ENCODE measurements around the gene CIPC. TPM values are rescaled to one million over a fixed set of nuclear protein-coding genes. Genes with fewer than 3 reads are reported as not detected.

CIPC gene
- total and polyA plus RNA-seq, 4 donors: 6.4 to 32.0 (median 18.6) TPM

DNA sequence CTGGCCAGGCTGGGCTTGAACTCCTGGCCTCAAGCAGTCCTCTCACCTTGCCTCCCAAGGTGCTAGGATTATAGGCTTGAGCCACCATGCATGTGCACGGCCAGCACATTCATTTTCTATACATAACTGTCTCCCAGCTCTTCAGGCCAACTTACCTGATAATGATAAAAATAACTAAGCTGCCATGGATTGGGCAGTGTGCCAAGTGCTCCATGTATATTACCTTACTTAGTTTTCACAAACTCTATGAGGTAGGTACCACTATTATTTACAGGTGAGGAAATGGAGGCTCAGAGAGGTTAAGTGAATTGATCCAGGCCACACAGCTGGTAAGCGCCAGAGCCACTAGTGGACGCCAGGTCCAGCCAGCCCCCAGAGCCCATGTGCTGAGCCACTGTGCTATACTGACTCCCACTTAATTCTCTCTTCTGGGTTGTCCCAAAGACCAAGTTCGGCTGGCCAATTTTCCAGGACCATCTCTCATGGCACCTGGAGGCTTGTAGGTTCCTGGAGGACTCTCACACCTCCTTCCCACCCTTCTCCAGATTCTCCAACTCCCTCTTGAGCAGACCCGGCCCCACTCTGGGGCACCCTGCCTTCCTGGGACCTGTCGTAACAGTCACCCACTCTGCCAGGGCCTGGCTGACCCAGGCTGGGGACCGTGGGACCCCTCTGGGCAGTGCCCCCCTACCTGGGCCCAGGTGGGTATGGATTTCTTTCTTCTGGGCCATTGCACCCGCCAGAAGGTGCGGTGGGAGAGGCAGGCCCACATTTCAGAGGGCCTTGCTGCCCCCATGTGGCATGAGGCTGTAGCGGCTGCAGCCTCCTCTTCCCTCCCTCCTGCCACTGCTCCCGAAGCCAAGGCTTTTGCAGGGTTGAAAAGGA, 30.2 kb upstream of the CIPC start:
- peaks cover 0 to 23% (median 0%) of the 10 kb centered on the region in 5 donors for H3K4me1 ChIP-seq (ENCODE audit: control insufficient read depth in 5 of 5, insufficient read depth in 5 of 5, low read length in 5 of 5)
- TF ChIP-seq, protein P1, sequence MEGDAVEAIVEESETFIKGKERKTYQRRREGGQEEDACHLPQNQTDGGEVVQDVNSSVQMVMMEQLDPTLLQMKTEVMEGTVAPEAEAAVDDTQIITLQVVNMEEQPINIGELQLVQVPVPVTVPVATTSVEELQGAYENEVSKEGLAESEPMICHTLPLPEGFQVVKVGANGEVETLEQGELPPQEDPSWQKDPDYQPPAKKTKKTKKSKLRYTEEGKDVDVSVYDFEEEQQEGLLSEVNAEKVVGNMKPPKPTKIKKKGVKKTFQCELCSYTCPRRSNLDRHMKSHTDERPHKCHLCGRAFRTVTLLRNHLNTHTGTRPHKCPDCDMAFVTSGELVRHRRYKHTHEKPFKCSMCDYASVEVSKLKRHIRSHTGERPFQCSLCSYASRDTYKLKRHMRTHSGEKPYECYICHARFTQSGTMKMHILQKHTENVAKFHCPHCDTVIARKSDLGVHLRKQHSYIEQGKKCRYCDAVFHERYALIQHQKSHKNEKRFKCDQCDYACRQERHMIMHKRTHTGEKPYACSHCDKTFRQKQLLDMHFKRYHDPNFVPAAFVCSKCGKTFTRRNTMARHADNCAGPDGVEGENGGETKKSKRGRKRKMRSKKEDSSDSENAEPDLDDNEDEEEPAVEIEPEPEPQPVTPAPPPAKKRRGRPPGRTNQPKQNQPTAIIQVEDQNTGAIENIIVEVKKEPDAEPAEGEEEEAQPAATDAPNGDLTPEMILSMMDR (IDR thresholded peaks at IDR 0.05; ENCODE audit: control extremely low read depth, extremely low read depth): peak; percentile 87
- H3K9ac ChIP-seq (ENCODE audit: insufficient read depth in 1 of 2, low read length in 2 of 2): no peak overlapping the region
- ATAC-seq (ENCODE audit: insufficient read depth, low FRiP score) (peak; percentile 68), DNase-seq (peak; percentile 76 to 79 (median 77))
- no peaks in the 10 kb centered on the region for H3K27me3 ChIP-seq (ENCODE audit: control insufficient read depth in 3 of 3, insufficient read depth in 3 of 3, low read length in 2 of 3)
- no peak overlapping the region for H3K4me3 ChIP-seq
- H3K36me3 ChIP-seq (ENCODE audit: control insufficient read depth in 4 of 4, insufficient read depth in 4 of 4, low read length in 4 of 4): no peaks in the 10 kb centered on the region
- no peak overlapping the region for H3K27ac ChIP-seq (ENCODE audit: low read depth in 1 of 2, low read length in 1 of 2)
- WGBS, 2 donors: 45 to 55% methylated on average over 11 of the region's 11 CpGs
- H3K9me3 ChIP-seq (ENCODE audit: control insufficient read depth in 4 of 4, insufficient read depth in 3 of 4, low read length in 3 of 4): no peaks in the 10 kb centered on the region

DNA sequence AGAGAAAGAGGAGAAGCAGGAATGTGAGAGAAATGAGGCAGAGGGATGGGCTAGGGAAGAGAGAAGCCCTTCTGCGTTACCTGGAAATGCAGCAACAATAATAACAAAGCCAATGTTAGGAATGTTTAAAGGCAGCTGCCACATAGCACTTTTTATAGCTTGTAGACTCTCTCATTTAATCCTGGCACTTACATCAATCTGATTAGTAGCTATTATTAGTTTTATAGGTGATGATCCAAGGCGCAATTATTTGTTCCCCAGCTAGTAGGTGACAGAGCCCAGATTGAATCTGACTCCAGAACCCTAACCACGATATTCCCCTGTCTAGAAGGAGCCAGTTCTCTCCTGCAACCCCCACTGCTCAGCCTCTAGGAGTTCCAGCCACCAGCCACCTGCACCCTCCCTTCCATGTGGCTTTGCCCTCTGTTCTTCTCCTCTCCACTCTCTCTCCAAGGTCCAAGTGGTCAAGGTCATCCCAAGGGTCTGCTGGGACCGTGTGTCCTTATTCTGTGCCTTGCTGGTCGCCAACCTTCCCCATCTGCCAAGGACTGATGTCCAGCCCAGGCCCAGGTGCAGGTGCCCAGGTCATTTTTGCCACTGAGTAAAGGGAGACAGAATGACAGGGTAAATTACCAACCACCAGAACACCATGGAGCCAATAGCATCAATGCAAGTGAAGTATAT, 29.4 kb upstream of the CIPC start:
- DNase-seq (no peak), ATAC-seq (ENCODE audit: insufficient read depth, low FRiP score) (no peak)
- Histone ChIP-seq H3K27me3 (ENCODE audit: control insufficient read depth in 3 of 3, insufficient read depth in 3 of 3, low read length in 2 of 3) (no peaks in the 10 kb centered on the region), H3K36me3 (ENCODE audit: control insufficient read depth in 4 of 4, insufficient read depth in 4 of 4, low read length in 4 of 4) (no peaks in the 10 kb centered on the region), H3K27ac (ENCODE audit: low read depth in 1 of 2, low read length in 1 of 2) (no peak overlapping the region), H3K4me1 (ENCODE audit: control insufficient read depth in 5 of 5, insufficient read depth in 5 of 5, low read length in 5 of 5) (peaks cover 0 to 23% (median 0%) of the 10 kb centered on the region in 5 donors), H3K4me3 (no peak overlapping the region), H3K9me3 (ENCODE audit: control insufficient read depth in 4 of 4, insufficient read depth in 3 of 4, low read length in 3 of 4) (no peaks in the 10 kb centered on the region), H3K9ac (ENCODE audit: insufficient read depth in 1 of 2, low read length in 2 of 2) (no peak overlapping the region)
- TF ChIP-seq, protein P1 (IDR thresholded peaks at IDR 0.05; ENCODE audit: control extremely low read depth, extremely low read depth): no peak
- 69 to 77% methylated on average over 5 of the region's 5 CpGs for WGBS, 2 donors

DNA sequence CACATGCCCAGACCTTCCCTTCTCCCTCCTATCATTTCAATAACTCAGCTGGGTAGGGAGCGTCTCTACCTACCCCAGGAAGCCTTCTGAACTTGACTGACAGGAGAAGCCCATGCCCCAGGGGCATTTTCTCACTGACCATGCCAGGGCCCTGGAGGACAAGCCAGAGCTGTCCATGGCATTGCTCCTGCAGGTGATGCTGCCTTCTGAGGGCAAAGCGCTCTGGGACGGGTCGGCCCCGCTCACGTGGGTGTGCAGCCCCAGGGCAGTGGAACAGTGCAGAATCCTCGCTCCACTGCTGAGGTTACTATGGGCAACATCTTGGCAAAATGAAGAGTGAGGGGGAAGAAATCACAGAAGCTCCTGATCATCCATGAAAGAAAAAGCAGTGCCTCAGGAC, 28.5 kb upstream of the CIPC start:
- DNase-seq (no peak), ATAC-seq (ENCODE audit: insufficient read depth, low FRiP score) (no peak)
- 90 to 93% methylated on average over 7 of the region's 7 CpGs for WGBS, 2 donors
- Histone ChIP-seq H3K4me3 (no peak overlapping the region), H3K27me3 (ENCODE audit: control insufficient read depth in 3 of 3, insufficient read depth in 3 of 3, low read length in 2 of 3) (no peaks in the 10 kb centered on the region), H3K9me3 (ENCODE audit: control insufficient read depth in 4 of 4, insufficient read depth in 3 of 4, low read length in 3 of 4) (no peaks in the 10 kb centered on the region), H3K4me1 (ENCODE audit: control insufficient read depth in 5 of 5, insufficient read depth in 5 of 5, low read length in 5 of 5) (peaks cover 0 to 17% (median 0%) of the 10 kb centered on the region in 5 donors), H3K36me3 (ENCODE audit: control insufficient read depth in 4 of 4, insufficient read depth in 4 of 4, low read length in 4 of 4) (no peaks in the 10 kb centered on the region), H3K27ac (ENCODE audit: low read depth in 1 of 2, low read length in 1 of 2) (no peak overlapping the region), H3K9ac (ENCODE audit: insufficient read depth in 1 of 2, low read length in 2 of 2) (no peak overlapping the region)
- TF ChIP-seq, protein P1 (IDR thresholded peaks at IDR 0.05; ENCODE audit: control extremely low read depth, extremely low read depth): no peak

Measured in lung (tissue), 12 donors.